GM19452 (cell line): ENCODE data around the gene GNAT3.

ENCODE experiments used
- ATAC-seq: cut with Tn5 transposase; IDR thresholded peaks from one replicate; pipeline ENCODE4 v1.9.1; 2021; ENCODE audit not compliant: unreplicated experiment

The GNAT3 gene

DNA sequence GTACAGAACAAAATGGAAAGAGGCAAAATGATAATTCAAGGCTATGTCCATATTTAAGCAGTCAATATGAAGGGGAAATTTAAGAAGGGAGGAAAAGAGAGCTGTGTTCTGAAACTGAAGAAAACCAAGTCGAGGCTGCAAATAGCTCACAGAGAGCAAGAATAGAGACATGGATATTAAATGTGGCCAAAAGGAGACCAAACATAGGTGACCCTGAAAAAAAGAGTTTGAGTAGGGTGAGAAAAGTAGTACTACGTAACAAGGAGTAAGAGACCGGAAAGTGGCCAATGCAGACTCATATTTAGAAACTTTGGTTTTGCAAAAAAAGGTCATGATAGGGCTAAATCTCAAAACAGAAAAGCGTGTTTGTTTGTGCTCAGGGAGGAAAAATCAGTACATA, 84.6 kb downstream of the GNAT3 start:
- no peak for ATAC-seq

- no peak for ATAC-seq
Observed at GRCh38 chr7:80420876-80421275, 91.0 kb downstream of the GNAT3 start.

GRCh38 chr7:80417211-80417793, 94.6 kb downstream of the GNAT3 start:
- no peak for ATAC-seq

DNA sequence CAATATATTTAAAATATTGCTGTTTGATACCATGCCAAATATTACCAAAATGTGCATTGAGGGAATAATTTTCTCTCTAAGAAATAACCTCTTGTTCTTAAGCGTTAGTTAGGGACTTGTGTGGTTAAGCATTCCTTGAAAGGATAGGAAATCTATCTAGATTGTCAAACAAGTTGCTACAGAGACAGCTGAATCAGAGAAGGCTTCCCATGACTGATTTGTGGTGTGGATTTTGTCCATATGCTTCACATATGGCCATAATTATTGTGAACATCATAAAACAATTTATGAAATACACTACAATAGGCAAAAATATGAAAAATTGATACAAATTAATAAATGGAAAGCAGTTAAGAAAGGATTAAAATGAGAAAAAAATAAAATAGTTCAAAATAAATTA, 96.3 kb downstream of the GNAT3 start:
- ATAC-seq, result no peak

DNA sequence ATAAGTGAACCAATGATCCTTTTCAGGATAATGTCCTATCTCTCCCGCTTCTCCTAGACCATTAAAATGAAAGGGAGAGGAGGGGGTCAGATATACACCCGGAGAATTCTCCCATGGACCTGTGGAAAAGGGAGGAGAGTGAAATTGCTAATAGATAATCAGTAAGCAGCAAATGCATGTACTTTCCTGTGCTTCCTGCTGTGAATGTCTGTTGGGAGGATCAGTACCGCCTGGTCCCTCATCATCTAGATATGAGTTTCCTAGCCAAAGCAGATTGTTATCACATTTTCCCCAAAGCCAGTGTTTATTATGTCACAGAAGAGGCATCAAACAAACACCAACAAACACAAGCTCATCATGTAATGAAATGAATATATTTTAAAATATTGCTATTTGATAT, 96.8 kb downstream of the GNAT3 start:
- ATAC-seq, result no peak

DNA sequence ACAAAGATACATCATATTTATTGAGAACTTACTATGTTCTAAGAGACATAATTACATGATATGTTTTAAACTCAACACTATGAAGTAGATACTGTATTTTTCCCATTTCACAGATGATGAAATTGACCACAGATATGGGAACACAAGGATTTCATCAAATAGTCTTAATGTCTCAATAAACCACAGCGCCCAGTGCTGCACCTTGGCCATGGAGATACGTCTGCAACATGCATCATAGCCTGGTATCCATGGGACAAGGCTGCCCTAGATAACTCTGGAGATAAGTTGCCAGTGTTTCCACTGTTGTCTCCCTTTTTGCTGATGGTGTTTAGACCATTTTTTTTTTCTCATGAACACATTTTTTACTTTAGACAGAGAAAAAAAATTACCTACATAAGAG, 97.5 kb downstream of the GNAT3 start:
- no peak for ATAC-seq

- no peak for ATAC-seq
Observed at GRCh38 chr7:80413383-80413945, 98.4 kb downstream of the GNAT3 start.

- ATAC-seq, result no peak
Observed at GRCh38 chr7:80412842-80413241, 99.0 kb downstream of the GNAT3 start.

DNA sequence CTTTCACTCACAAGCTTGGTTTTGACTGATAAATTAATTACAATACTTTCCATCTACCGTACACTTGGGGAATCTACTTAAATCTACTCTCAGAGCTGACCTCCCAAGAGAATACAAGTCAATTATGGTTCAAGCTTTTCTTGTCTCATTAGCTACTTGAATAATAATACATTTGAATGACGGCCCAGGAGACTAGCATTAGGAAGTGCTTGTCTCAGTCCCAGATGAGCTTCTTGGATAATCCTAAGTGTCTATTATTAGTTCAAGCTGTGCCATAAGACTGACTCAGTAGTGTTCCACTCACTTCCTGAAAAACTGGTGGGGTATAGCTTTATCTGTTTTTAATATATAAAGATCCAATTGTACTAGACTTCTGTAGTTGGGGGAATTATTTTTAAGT, 100.2 kb downstream of the GNAT3 start:
- no peak for ATAC-seq

DNA sequence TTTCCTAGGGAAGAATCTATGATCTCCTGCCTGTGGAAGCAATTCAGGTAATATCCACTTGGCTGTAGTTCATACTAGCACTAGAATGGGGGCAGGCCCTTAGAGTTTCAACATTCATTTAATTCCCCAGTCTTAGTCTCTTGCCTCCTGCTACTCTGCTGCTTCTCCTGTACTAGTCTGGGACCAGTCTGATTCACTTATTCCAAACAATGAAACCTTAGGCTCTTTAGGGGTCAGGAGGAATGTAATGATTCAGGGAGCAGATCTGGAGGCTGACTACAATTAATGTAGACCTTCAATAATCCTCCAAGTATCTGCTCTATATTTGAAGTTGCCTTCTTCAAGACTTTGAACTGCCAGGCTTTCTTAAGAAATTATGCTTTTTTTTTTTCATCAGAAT, 101.8 kb downstream of the GNAT3 start:
- no peak for ATAC-seq
